ENCODE results near the gene ERVFRD-1.

DNA sequence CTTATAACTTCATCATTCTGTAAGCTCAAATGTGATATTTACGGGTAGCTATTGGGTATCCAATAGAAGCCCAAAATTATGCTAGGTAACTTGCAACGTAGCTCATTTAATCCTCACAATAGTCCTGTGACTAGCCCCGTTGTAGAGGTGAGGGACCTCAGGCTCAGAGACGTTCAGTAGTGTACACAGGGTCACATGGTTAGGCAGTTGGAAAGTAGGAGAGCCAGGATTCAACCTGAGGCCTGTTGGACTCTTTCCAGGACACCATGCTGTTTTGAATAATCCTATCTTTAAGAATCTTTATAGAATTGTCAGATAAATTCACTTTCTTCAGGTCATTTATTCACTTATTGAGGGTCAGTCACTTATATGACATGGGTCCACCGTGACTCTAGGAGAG is 58.2 kb downstream of the ERVFRD-1 start:
- TF ChIP-seq, protein P1, sequence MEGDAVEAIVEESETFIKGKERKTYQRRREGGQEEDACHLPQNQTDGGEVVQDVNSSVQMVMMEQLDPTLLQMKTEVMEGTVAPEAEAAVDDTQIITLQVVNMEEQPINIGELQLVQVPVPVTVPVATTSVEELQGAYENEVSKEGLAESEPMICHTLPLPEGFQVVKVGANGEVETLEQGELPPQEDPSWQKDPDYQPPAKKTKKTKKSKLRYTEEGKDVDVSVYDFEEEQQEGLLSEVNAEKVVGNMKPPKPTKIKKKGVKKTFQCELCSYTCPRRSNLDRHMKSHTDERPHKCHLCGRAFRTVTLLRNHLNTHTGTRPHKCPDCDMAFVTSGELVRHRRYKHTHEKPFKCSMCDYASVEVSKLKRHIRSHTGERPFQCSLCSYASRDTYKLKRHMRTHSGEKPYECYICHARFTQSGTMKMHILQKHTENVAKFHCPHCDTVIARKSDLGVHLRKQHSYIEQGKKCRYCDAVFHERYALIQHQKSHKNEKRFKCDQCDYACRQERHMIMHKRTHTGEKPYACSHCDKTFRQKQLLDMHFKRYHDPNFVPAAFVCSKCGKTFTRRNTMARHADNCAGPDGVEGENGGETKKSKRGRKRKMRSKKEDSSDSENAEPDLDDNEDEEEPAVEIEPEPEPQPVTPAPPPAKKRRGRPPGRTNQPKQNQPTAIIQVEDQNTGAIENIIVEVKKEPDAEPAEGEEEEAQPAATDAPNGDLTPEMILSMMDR (IDR thresholded peaks at IDR 0.05): no peak
- TF ChIP-seq POLR2AphosphoS5 (IDR thresholded peaks at IDR 0.05): no peak
- TF ChIP-seq POLR2A (IDR thresholded peaks at IDR 0.05): no peak
- TF ChIP-seq EP300 (IDR thresholded peaks at IDR 0.05): no peak
